Coronary artery (tissue), 2 donors: Measurements from ENCODE around the gene FBXW5.

Experiments used
- DNase-seq: peaks from one replicate; pipeline ENCODE4 v3.0.0-alpha.2; 2017; ENCODE audit warnings: low spot score
- H3K27ac ChIP-seq, 2 donors: fragments of 200-600 bp; sonication (generic); one replicate each; pipeline ENCODE4 v1.5.1; 2016 to 2019
- H3K4me3 ChIP-seq: fragments of 200-600 bp; sonication (generic); 2 replicates; pipeline ENCODE4 v1.5.1; 2016; ENCODE audit warnings: mild to moderate bottlenecking, moderate library complexity
- CTCF ChIP-seq: fragments of 200-600 bp; sonication (generic); IDR thresholded peaks from one replicate; pipeline ENCODE4 v1.5.1; 2019; ENCODE audit warnings: antibody characterized with exemption

Gene FBXW5

GRCh38 chr9:136946228-136947027 lies 1.9 kb upstream of the FBXW5 start:
- DNase-seq = no peak
- Histone ChIP-seq H3K4me3 (no peak overlapping the region), H3K27ac (peak overlapping the region in 1 of 2 donors; percentile 51)
- TF ChIP-seq CTCF = no peak

- Histone ChIP-seq H3K4me3 (no peak overlapping the region), H3K27ac (no peak overlapping the region)
- DNase-seq = no peak
- no peak for TF ChIP-seq CTCF
Measured at GRCh38 chr9:136945333-136946227, 1.0 kb upstream of the FBXW5 start.

DNA sequence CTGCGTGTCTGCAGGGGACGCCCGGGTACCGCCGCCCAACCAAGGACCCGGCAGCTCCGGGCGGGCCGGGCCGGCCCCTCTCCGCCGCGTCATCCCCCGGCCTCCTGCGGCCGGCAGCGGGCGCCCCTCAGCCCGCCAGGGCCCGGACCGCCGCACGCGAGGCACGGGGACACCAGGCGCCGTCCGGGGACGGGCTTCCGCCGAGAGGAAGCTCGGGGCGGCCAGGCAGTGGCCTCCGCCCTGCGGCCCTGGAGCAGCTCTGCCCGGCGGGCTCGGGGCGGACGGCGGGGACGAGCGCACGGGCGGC lies 373 bp downstream of the FBXW5 start:
- TF ChIP-seq CTCF = no peak
- peak overlapping the region; percentile 84 to 89 for H3K27ac ChIP-seq
- no peak for DNase-seq
- peak overlapping the region; percentile 90 for H3K4me3 ChIP-seq

DNA sequence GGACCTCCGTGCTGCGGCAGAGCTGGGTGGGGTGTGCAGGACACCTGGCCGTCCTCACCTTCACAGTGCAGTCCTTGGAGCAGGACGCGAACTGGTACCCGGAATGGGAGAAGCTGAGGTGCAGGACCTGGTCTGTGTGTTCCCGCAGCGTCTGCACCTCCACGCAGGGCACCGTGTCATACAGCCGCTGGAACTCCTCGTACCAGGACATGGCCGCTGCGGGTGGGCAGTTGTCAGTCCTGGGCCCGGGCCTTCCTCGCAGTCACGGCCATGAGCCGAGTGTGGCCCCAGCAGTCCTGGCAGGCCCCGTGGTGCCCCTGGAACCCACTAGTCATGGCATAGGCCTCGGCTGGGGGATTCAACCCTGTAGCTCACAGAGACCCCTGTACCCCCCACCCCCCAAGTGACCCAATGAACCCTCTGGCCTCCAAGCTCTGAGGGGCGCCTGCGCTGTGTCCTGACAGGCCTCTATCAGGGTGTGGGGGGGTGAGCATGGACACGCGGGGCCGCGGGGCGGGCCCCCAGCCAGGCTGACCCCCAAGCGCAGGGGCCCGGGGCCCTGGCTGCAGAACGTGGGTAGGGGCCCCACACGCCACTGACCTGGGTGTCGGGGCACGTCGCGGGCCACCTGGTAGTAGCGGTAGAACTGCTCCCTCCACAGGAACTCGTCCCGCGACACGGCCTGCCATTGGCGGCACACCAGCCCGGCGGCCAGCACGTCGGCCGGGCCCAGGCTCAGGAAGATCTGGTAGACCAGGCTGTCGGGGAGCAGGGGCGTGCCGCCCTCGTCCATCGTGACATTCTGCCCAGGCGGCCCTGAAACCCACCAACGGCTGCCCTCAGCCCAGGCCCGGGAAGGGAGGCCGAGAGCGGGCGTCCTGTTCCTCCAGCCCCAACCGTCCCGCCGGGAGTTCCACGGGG lies 987 bp downstream of the FBXW5 start:
- H3K27ac ChIP-seq = peak overlapping the region; percentile 84 to 89
- TF ChIP-seq CTCF = no peak
- DNase-seq = no peak
- H3K4me3 ChIP-seq = peak overlapping the region; percentile 90

GRCh38 chr9:136942881-136943230 lies 1.7 kb downstream of the FBXW5 start:
- TF ChIP-seq CTCF = no peak
- H3K27ac ChIP-seq = no peak overlapping the region
- H3K4me3 ChIP-seq = peak overlapping the region; percentile 90
- no peak for DNase-seq

DNA sequence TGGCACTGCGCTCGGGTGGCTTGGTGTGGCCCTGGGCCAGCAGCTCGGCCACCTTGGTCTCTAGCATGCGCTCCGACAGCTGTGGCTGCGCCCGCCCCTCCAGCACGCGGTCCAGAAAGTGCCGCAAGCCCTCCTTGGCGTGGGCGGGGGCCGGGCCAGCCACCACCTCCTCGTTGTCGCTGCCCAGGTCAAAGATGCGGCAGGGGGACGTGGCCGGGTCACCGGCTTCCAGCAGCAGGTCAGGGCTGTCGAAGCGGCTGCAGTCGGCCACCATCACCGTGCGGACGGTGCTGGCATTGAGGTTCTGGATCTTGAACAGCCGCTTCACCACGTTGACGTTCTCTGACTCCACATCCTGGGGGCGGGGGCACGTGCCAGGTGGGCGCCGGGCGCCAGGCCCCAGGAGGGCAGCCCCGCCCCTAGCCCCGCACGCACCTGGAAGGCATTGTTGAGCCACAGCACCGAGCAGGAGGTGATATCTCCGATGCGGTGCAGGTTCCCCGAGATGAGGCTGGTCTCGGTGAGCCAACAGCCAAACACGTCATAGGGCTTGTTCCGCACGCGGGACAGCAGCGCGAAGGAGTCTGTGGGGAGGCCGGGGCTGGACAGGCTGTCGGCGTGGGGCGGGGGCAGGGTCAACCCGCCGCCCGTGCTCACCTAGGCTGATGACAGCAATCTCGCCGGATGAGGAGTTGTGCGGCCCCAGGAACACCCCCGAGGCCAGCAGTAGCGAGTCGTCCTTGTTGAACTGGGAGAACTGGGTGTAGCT lies 2.2 kb downstream of the FBXW5 start:
- peak; percentile 72 for DNase-seq
- no peak for TF ChIP-seq CTCF
- H3K27ac ChIP-seq = no peak overlapping the region
- H3K4me3 ChIP-seq = peak overlapping the region; percentile 90
